HG03280 (cell line): ENCODE data around the gene ABO.
"Not testable (repeated sequence)": the region's sequence is repeated elsewhere in the genome, so short reads cannot be mapped to it uniquely, and the experiment has no call there.

Source experiments
- ATAC-seq: cut with Tn5 transposase; IDR thresholded peaks from one replicate; pipeline ENCODE4 v1.9.1; 2021; ENCODE audit warnings: mild to moderate bottlenecking, moderate library complexity; ENCODE audit not compliant: unreplicated experiment

ABO gene

DNA sequence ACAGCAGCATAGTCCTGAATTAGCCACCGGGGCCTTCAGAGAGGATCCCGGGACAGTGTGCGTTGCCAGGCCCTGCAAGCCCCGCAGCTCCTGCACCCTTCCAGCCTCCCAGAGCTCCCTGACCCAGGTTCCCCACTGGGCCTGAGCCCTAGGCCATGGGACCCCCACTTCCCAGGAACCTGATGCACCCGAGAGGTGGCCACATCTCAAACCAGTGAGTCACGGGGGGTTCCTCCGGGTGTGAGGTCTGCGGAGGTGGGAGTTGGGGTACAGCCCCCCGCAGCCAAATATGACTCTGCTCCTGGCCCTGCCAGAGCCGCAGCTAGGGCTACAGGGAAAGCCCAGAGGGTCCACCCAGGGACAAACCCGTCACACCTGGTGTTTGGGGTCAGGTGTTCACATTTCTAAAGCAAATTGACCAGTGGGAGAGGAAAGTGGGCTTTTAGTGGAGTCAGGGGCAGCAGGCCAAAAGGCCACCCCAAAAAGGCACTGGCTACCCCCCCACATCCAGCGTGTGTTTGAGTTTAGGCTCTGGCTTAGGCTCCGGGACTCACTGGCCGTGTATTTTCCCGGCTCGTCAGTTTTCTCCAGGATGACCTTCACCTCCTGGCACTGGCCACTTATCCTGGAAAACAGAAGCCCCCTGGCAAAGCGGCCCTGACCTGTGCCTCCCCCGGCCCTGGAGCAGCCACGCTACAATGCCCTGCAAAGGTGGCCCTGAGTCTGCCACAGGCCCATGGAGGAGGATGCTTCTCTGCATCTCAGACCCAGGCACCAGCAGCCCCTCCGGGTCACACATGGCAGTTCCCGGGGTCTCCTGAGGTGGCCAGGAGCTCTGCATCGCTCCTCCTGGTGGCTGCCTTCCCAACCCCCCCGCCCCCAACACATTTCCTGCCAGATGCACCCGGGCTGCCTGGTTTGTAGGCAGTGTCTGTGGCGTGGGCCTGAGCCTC lies 48.5 kb downstream of the ABO start:
- no peak for ATAC-seq

- ATAC-seq, result no peak
Observed at GRCh38 chr9:133225171-133226011, 49.6 kb downstream of the ABO start.

GRCh38 chr9:133224762-133225161 lies 50.2 kb downstream of the ABO start:
- ATAC-seq, result no peak

- ATAC-seq, result not testable (repeated sequence)
Observed at GRCh38 chr9:133223159-133223756, 51.7 kb downstream of the ABO start.

DNA sequence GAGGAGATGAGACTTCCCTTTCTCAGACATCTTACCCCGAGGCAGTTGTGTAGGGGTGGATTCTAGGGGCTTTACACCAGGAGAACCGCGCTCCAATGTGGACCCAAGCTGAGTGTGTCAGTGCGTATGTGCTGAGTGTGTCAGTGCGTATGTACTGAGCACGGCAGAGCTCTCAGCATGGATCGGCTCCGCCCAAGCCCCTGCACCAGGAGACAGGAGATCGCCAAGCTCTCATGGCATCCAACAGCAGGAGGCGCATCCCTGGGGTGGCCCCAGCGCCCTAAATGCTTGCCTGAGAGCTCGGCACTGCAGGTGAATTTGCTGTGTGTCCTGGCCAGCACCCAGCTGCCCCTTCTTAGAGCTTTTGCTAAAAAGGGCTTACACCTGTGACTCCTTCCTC lies 53.0 kb downstream of the ABO start:
- not testable (repeated sequence) for ATAC-seq

- ATAC-seq, result no peak
Observed at GRCh38 chr9:133221177-133221809, 53.7 kb downstream of the ABO start.

DNA sequence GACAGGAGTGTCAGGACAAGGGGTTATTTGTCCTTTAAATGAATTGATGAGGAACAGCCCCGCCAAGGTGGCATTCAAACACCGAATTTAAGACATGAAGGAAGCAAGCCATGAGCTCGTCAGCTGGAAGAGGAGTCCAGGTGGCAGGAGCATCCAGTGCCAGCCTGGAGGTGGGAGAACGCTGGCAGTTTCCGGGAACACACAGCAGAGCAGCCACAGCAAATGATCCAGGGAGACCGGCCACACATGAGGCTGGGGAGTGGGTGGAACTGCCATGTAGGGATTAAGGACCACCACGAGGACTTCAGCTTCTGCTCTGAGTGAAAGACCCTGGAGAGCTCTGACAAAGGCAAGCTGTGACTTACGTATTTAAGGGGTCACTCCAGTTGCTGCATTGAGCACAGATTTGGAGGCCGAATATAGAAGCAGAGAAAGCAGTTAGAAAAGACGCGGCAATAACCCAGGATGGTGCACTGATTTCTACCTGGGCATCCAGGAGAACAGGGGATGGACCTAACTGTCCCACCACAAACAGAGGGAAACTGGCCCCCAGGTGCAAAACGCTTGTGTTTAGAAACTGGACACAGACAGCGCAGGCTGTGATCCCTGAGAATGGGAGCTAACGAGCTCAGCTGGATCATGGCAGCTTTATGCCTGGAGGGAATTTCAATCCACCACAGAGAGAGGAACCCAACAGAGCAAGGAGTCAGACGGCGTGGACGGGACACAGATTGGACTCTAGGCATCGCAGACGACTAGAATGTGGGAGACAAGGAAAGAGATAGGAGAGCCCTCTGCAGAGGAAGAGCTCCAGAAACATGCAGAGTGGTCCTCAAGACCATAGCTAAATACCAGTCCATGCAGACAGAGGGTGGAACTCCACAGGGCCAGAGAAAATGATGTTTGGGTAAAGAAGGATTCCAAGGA lies 56.7 kb downstream of the ABO start:
- ATAC-seq, result not testable (repeated sequence)

DNA sequence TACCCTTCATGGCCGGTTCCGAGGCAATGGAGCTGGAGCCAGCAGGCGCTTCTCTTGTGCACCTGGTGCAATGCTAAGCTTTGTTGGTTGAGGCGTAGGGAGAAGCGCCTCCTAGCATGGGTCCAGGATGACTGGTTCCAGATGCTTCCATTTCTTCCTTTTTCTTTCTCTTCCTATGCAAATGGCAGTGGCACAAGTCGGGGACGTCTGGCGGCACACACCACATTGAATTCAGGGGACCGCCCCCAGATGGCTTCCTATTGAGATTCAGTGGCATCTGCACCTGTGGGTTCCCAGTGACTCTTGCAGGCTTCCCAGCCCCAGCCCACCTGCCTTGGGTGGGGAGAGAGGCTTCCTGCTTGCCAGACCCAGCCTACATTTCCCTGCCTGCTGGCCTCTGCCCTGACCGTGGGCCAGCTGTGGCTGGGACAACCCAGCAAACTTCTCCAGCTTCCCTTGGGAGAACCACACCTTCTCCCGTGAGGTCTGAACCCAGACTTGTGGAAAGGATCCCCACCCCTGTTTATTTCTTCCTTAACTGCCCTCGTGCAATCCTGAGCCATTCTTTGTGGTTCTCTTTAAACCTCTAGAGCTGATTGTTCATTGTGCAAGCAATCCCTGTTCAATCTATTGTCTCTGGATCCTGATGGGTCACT lies 57.5 kb downstream of the ABO start:
- not testable (repeated sequence) for ATAC-seq

DNA sequence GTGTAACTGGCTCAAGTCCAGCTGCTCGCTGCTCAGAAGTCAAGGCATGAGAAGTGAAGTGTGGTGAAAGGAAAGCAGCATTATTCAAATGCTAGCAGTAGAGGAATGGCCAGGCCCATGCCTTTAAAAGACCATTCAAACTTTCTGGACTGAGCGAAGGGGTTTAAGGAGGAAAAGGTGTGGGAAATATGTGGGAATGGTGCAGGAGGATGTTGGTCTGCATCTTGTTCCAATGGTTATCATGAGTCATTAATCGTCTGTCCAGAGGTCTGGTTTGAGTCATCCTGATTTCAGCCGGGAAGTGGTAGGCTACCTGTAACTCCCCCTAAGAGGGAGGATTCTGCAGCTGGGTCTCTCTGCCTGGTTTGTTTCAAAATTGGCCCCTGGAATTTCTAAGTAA lies 60.7 kb downstream of the ABO start:
- not testable (repeated sequence) for ATAC-seq

- ATAC-seq, result no peak
Observed at GRCh38 chr9:133210609-133211008, 64.4 kb downstream of the ABO start.

GRCh38 chr9:133210202-133210532 lies 64.8 kb downstream of the ABO start:
- no peak for ATAC-seq

GRCh38 chr9:133209327-133210201 lies 65.4 kb downstream of the ABO start:
- not testable (repeated sequence) for ATAC-seq

DNA sequence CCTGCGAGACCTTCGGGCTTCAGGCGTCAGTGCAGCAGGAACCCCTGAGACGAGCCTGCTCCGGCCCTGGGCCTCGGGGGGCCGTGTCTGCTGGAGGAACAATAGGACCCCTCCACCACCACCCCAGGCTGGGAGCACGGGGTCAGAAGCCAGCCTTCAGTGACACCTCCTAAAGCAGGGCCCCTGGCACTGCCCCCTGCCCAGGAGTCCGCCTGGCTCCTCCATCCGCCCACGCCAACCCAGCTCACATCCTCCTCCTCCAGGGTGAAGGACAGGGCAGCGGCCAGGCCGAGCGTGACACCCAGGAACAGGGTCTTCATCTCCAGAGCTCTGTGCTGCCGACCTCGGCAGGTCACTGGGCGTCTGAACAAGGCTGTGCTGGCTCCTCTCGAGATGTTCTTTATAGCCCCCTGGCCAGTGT lies 66.1 kb downstream of the ABO start, which contains the start of gene OBP2B:
Gene OBP2B (minus strand): TSS at position 371 of the 421 bp plus-strand sequence. CDS start 51 bp downstream, at position 320.
- not testable (repeated sequence) for ATAC-seq

DNA sequence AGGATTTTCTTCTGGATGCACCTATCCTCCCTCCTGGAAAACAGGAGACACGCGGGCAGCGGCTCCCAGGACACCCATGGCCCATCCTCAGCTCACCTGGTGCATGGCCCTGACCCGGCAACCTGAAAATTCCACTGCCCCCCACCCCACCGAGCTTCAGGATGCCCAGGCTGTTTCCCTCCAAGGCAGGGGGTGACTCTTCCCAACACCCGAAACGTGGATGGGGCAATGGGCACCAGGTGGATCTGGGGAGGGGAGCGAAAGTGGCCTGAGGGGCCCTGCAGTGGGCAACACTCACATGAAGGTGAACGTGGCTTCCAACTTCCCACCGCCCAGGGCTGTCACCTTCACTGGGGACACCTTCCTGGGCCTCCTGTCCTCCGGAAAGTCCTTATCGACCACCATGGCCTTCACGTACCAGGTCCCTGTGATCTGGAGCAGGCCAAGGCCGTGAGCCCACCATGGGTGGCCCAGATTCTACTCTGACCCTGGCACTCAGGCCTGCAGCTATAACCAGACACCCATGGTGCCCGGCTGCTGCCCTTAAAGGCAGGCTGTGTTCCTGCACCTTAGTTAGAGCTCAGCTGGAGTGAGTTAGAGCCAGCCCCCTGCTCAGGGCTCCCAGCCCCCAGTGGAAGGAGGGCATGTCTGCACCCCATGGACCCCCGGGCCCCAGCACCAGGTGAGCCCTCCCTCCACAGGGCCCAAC lies 66.7 kb downstream of the ABO start:
- ATAC-seq, result not testable (repeated sequence)

DNA sequence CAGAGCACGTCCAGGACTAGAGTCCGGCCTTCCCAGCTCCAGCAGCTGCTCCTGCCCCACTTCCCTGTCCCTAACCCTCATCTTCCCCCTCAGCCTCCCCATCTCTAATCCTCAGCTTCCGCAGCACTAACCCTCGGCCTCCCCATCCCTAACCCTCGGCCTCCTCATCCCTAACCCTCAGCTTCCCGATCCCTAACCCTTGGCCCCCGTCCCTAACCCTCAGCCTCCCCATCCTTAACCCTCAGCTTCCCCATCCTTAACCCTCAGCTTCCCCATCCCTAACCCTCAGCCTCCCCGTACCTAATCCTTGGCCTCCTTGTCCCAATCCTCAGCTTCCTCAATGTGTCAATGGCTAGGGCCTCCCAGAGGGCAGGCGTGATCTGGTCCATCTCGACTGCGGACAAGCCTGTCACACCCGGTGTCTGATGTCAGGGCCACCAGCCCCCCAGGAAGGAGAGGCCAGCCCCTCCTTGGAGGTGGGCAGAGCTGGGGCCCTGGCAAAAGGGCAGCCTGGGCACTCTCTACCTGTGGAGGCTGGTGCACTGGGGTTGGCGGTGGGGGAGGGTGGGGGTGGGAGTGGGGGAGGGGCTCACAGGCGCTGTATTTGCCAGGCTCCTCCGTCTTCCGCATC lies 67.3 kb downstream of the ABO start:
- ATAC-seq, result no peak

DNA sequence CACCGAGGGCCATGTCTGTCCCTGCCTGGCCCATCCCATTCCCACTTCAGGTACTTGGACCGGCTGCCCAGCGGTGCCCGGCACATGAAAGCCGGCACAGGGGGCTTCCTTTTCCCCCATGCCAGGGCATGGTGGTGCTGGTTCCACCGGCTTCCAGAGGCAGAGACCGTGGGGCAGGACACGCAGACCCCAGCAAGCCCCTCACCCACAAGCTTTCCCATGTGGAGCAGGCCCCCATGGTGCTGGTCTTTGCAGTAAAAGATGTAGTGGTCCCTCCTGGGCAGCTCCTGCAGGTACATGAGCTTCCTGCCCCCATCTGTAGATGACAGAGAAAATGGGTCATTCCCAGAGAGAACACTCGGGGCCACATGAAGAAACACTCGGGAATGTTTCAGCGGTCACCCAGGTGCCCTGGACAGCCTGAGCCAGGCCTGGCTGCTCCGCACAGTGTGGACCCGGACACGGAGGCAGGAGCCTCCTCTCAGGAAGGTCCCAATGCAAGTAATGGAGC lies 67.9 kb downstream of the ABO start:
- no peak for ATAC-seq
